ENCODE data around the gene DIPK1A.

Gene DIPK1A

GRCh38 chr1:92886886-92887419 is 74.3 kb downstream of the DIPK1A start:
- FAIRE-seq (peak; percentile 61), DNase-seq (ENCODE audit: insufficient read length, low spot score) (no peak)
- TF ChIP-seq TAF1 (IDR thresholded peaks at IDR 0.05; ENCODE audit: low read depth, low read length) (no peak), SPI1 (IDR thresholded peaks at IDR 0.05; ENCODE audit: low read depth, low read length) (no peak), POU2F2 (IDR thresholded peaks at IDR 0.05; ENCODE audit: low read depth, low read length) (no peak), POLR2AphosphoS5 (IDR thresholded peaks at IDR 0.05; ENCODE audit: low read depth, low read length) (no peak), POLR2A (IDR thresholded peaks at IDR 0.05; ENCODE audit: low read depth, low read length) (no peak), PAX5 (IDR thresholded peaks at IDR 0.05; ENCODE audit: insufficient read depth, low read length, severe bottlenecking) (no peak)

- FAIRE-seq (no peak), DNase-seq (ENCODE audit: insufficient read length, low spot score) (no peak)
- TF ChIP-seq SPI1 (IDR thresholded peaks at IDR 0.05; ENCODE audit: low read depth, low read length) (no peak), POU2F2 (IDR thresholded peaks at IDR 0.05; ENCODE audit: low read depth, low read length) (no peak), TAF1 (IDR thresholded peaks at IDR 0.05; ENCODE audit: low read depth, low read length) (no peak), POLR2A (IDR thresholded peaks at IDR 0.05; ENCODE audit: low read depth, low read length) (no peak), PAX5 (IDR thresholded peaks at IDR 0.05; ENCODE audit: insufficient read depth, low read length, severe bottlenecking) (no peak), POLR2AphosphoS5 (IDR thresholded peaks at IDR 0.05; ENCODE audit: low read depth, low read length) (no peak)
These were observed 77.1 kb downstream of the DIPK1A start for GRCh38 chr1:92884195-92884594.

GRCh38 chr1:92883297-92883696 is 78.0 kb downstream of the DIPK1A start:
- TF ChIP-seq TAF1 (IDR thresholded peaks at IDR 0.05; ENCODE audit: low read depth, low read length) (no peak), POLR2A (IDR thresholded peaks at IDR 0.05; ENCODE audit: low read depth, low read length) (no peak), PAX5 (IDR thresholded peaks at IDR 0.05; ENCODE audit: insufficient read depth, low read length, severe bottlenecking) (no peak), POU2F2 (IDR thresholded peaks at IDR 0.05; ENCODE audit: low read depth, low read length) (no peak), SPI1 (IDR thresholded peaks at IDR 0.05; ENCODE audit: low read depth, low read length) (no peak)
- DNase-seq (ENCODE audit: insufficient read length, low spot score) (no peak), FAIRE-seq (no peak)

GRCh38 chr1:92882819-92883218 is 78.4 kb downstream of the DIPK1A start:
- TF ChIP-seq POLR2AphosphoS5 (IDR thresholded peaks at IDR 0.05; ENCODE audit: low read depth, low read length) (no peak), SPI1 (IDR thresholded peaks at IDR 0.05; ENCODE audit: low read depth, low read length) (peak; percentile 30; the same call in 1 of the 2 replicates)
- no peak for DNase-seq (ENCODE audit: insufficient read length, low spot score)
- FAIRE-seq, result peak; percentile 28

- no peak for DNase-seq (ENCODE audit: insufficient read length, low spot score)
- TF ChIP-seq POU2F2 (IDR thresholded peaks at IDR 0.05; ENCODE audit: low read depth, low read length) (no peak), TAF1 (IDR thresholded peaks at IDR 0.05; ENCODE audit: low read depth, low read length) (no peak), PAX5 (IDR thresholded peaks at IDR 0.05; ENCODE audit: insufficient read depth, low read length, severe bottlenecking) (no peak), SPI1 (IDR thresholded peaks at IDR 0.05; ENCODE audit: low read depth, low read length) (no peak), POLR2A (IDR thresholded peaks at IDR 0.05; ENCODE audit: low read depth, low read length) (no peak), POLR2AphosphoS5 (IDR thresholded peaks at IDR 0.05; ENCODE audit: low read depth, low read length) (no peak)
- FAIRE-seq, result no peak
These were observed 79.9 kb downstream of the DIPK1A start for GRCh38 chr1:92881391-92881790.

GRCh38 chr1:92879316-92879968 is 81.8 kb downstream of the DIPK1A start:
- FAIRE-seq (no peak), DNase-seq (ENCODE audit: insufficient read length, low spot score) (no peak)
- TF ChIP-seq TAF1 (IDR thresholded peaks at IDR 0.05; ENCODE audit: low read depth, low read length), result no peak
- no peak for TF ChIP-seq SPI1 (IDR thresholded peaks at IDR 0.05; ENCODE audit: low read depth, low read length)
- no peak for TF ChIP-seq POLR2A (IDR thresholded peaks at IDR 0.05; ENCODE audit: low read depth, low read length)
- TF ChIP-seq POLR2AphosphoS5 (IDR thresholded peaks at IDR 0.05; ENCODE audit: low read depth, low read length), result no peak
- no peak for TF ChIP-seq POU2F2 (IDR thresholded peaks at IDR 0.05; ENCODE audit: low read depth, low read length)
- no peak for TF ChIP-seq PAX5 (IDR thresholded peaks at IDR 0.05; ENCODE audit: insufficient read depth, low read length, severe bottlenecking)

- no peak for TF ChIP-seq PAX5 (IDR thresholded peaks at IDR 0.05; ENCODE audit: insufficient read depth, low read length, severe bottlenecking)
- no peak for TF ChIP-seq TAF1 (IDR thresholded peaks at IDR 0.05; ENCODE audit: low read depth, low read length)
- TF ChIP-seq SPI1 (IDR thresholded peaks at IDR 0.05; ENCODE audit: low read depth, low read length), result no peak
- TF ChIP-seq POLR2AphosphoS5 (IDR thresholded peaks at IDR 0.05; ENCODE audit: low read depth, low read length), result no peak
- TF ChIP-seq POLR2A (IDR thresholded peaks at IDR 0.05; ENCODE audit: low read depth, low read length), result no peak
- no peak for TF ChIP-seq POU2F2 (IDR thresholded peaks at IDR 0.05; ENCODE audit: low read depth, low read length)
- DNase-seq (ENCODE audit: insufficient read length, low spot score) (no peak), FAIRE-seq (peak; percentile 60)
These were observed 83.5 kb downstream of the DIPK1A start for GRCh38 chr1:92877792-92878191.

GRCh38 chr1:92877081-92877711 is 84.1 kb downstream of the DIPK1A start:
- TF ChIP-seq SPI1 (IDR thresholded peaks at IDR 0.05; ENCODE audit: low read depth, low read length), result no peak
- TF ChIP-seq TAF1 (IDR thresholded peaks at IDR 0.05; ENCODE audit: low read depth, low read length), result no peak
- TF ChIP-seq POLR2A (IDR thresholded peaks at IDR 0.05; ENCODE audit: low read depth, low read length), result no peak
- no peak for TF ChIP-seq POU2F2 (IDR thresholded peaks at IDR 0.05; ENCODE audit: low read depth, low read length)
- no peak for TF ChIP-seq POLR2AphosphoS5 (IDR thresholded peaks at IDR 0.05; ENCODE audit: low read depth, low read length)
- no peak for DNase-seq (ENCODE audit: insufficient read length, low spot score)
- no peak for FAIRE-seq

GRCh38 chr1:92876351-92876750 is 84.9 kb downstream of the DIPK1A start:
- no peak for FAIRE-seq
- DNase-seq (ENCODE audit: insufficient read length, low spot score), result no peak

More at GRCh38 chr1:92876351-92876750, 84.9 kb downstream of the DIPK1A start:
- no peak for TF ChIP-seq POLR2AphosphoS5 (IDR thresholded peaks at IDR 0.05; ENCODE audit: low read depth, low read length)
- TF ChIP-seq TAF1 (IDR thresholded peaks at IDR 0.05; ENCODE audit: low read depth, low read length), result no peak
- no peak for TF ChIP-seq SPI1 (IDR thresholded peaks at IDR 0.05; ENCODE audit: low read depth, low read length)
- TF ChIP-seq POU2F2 (IDR thresholded peaks at IDR 0.05; ENCODE audit: low read depth, low read length), result no peak
